AG09319 (cell line): Measurements from ENCODE around the gene FAM50A.

ENCODE experiments used
- DNase-seq: peaks from one replicate; pipeline ENCODE4 v3.0.0-alpha.2; 2010; ENCODE audit warnings: low read depth; ENCODE audit errors: extremely low read depth
- CTCF ChIP-seq: IDR thresholded peaks from 2 replicates; pipeline ENCODE4 v1.5.1; 2011; ENCODE audit warnings: low read depth, mild to moderate bottlenecking, inconsistent platforms, low read length, moderate library complexity

Gene FAM50A

GRCh38 chrX:154472685-154473632 lies 29.0 kb downstream of the FAM50A start:
- DNase-seq, result no peak
- TF ChIP-seq CTCF, result no peak

- no peak for DNase-seq
- no peak for TF ChIP-seq CTCF
Measured at GRCh38 chrX:154473683-154474082, 29.7 kb downstream of the FAM50A start.

GRCh38 chrX:154476821-154477220 lies 32.9 kb downstream of the FAM50A start:
- DNase-seq, result no peak
- no peak for TF ChIP-seq CTCF

- TF ChIP-seq CTCF, result no peak
- no peak for DNase-seq
Measured at GRCh38 chrX:154477891-154478477, 34.0 kb downstream of the FAM50A start.

GRCh38 chrX:154478728-154479622 lies 35.0 kb downstream of the FAM50A start, which contains the start of gene LAGE3:
Gene LAGE3 (minus strand): TSS chrX:154479281. CDS start chrX:154478915, 366 bp downstream.
- DNase-seq, result peak; percentile 67
- TF ChIP-seq CTCF, result no peak

- no peak for DNase-seq
- TF ChIP-seq CTCF, result no peak
Measured at GRCh38 chrX:154481195-154481594, 37.3 kb downstream of the FAM50A start.
